ENCODE measurements around the gene SLC6A11.

SLC6A11 gene

DNA sequence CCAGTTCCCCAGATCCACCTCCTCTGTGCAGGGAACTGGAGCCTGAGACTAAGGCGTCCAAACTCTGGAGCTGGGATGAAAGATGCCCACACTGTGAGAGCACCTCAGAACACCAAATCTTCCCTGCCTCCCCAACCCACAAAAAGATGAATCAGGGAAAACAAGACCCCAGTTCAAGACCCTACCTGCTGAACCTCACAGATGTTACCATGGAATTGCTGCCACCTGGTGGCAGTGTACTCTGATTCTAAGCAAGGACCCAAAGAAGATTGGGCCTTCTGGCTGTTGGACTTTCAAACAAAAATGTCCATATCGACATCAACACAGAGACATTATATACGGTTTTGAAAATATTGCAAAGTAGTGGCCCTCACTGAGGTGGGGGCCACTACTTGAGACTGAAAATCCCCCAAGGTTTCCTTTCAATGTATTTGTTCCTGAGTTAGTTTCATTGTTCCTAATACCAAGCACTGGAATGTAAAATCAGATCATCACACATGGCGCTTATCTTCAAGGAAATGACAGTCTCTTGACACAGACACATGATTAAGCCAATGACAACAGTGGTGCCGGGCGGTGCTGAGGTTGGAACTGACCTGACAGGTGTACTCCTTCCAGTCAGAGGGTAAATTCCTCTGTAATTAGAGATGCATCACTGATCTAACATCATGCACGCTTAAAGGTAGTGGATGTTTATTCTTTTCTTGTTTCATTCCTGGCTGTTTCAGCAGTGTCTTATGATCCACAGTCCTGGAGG is 67.6 kb downstream of the SLC6A11 start:
- no peak for DNase-seq
- Histone ChIP-seq H4K8ac (ENCODE audit: low read length) (no peak overlapping the region), H2BK15ac (ENCODE audit: low read depth, poor library complexity, severe bottlenecking) (no peak overlapping the region), H4K91ac (ENCODE audit: low read length) (no peak overlapping the region), H3K4me1 (ENCODE audit: control insufficient read depth, insufficient read depth, low read depth, low read length) (no peaks in the 10 kb centered on the region), H3K36me3 (ENCODE audit: control insufficient read depth in 1 of 2, insufficient read depth in 2 of 2, low read depth in 1 of 2, low read length in 2 of 2) (no peaks in the 10 kb centered on the region), H3K9ac (ENCODE audit: low read length) (no peak overlapping the region), H2BK12ac (ENCODE audit: low read length in 2 of 2) (no peak overlapping the region), H2AK5ac (ENCODE audit: low read length, severe bottlenecking) (no peak overlapping the region), H3K23ac (ENCODE audit: low read length in 2 of 2) (no peak overlapping the region), H2BK120ac (ENCODE audit: low read depth, low read length) (no peak overlapping the region), H3K4me3 (ENCODE audit: insufficient read depth in 1 of 2, low read depth in 1 of 2, low read length in 2 of 2) (no peak overlapping the region), H3K18ac (ENCODE audit: low read depth in 1 of 2, low read length in 2 of 2) (no peak overlapping the region), H3K14ac (ENCODE audit: low read length in 2 of 2) (no peak overlapping the region), H2AFZ (ENCODE audit: low read depth, low read length) (no peak overlapping the region), H3K27me3 (ENCODE audit: control insufficient read depth in 1 of 2, insufficient read depth in 1 of 2, low read length in 2 of 2) (peaks cover 0 to 54% of the 10 kb centered on the region in 2 experiments), H3K79me1 (replicated peaks; ENCODE audit: low read length, poor library complexity, severe bottlenecking) (no peaks in the 10 kb centered on the region), H3K4ac (ENCODE audit: low read depth in 1 of 2, low read length in 2 of 2) (no peak overlapping the region), H2BK5ac (ENCODE audit: low read depth, low read length, poor library complexity, severe bottlenecking) (no peak overlapping the region), H3K9me3 (ENCODE audit: control insufficient read depth, low read length) (no peaks in the 10 kb centered on the region), H3K27ac (ENCODE audit: low read length, poor library complexity, severe bottlenecking) (no peak overlapping the region), H3K4me2 (ENCODE audit: low read length, poor library complexity, severe bottlenecking) (no peak overlapping the region)
- 76% methylated on average over 7 of the region's 7 CpGs for whole genome bisulfite sequencing

- Histone ChIP-seq H4K91ac (ENCODE audit: low read length) (no peak overlapping the region), H3K18ac (ENCODE audit: low read depth in 1 of 2, low read length in 2 of 2) (no peak overlapping the region), H2AFZ (ENCODE audit: low read depth, low read length) (no peak overlapping the region), H2AK5ac (ENCODE audit: low read length, severe bottlenecking) (no peak overlapping the region), H3K4ac (ENCODE audit: low read depth in 1 of 2, low read length in 2 of 2) (no peak overlapping the region), H3K4me1 (ENCODE audit: control insufficient read depth, insufficient read depth, low read depth, low read length) (no peaks in the 10 kb centered on the region), H3K4me3 (ENCODE audit: insufficient read depth in 1 of 2, low read depth in 1 of 2, low read length in 2 of 2) (no peak overlapping the region), H2BK120ac (ENCODE audit: low read depth, low read length) (no peak overlapping the region), H3K4me2 (ENCODE audit: low read length, poor library complexity, severe bottlenecking) (no peak overlapping the region), H2BK12ac (ENCODE audit: low read length in 2 of 2) (no peak overlapping the region), H3K9ac (ENCODE audit: low read length) (no peak overlapping the region), H2BK5ac (ENCODE audit: low read depth, low read length, poor library complexity, severe bottlenecking) (no peak overlapping the region), H3K79me1 (replicated peaks; ENCODE audit: low read length, poor library complexity, severe bottlenecking) (no peaks in the 10 kb centered on the region), H4K8ac (ENCODE audit: low read length) (no peak overlapping the region), H2BK15ac (ENCODE audit: low read depth, poor library complexity, severe bottlenecking) (no peak overlapping the region), H3K23ac (ENCODE audit: low read length in 2 of 2) (no peak overlapping the region), H3K9me3 (ENCODE audit: control insufficient read depth, low read length) (peaks cover 26% of the 10 kb centered on the region), H3K36me3 (ENCODE audit: control insufficient read depth in 1 of 2, insufficient read depth in 2 of 2, low read depth in 1 of 2, low read length in 2 of 2) (no peaks in the 10 kb centered on the region), H3K14ac (ENCODE audit: low read length in 2 of 2) (no peak overlapping the region), H3K27me3 (ENCODE audit: control insufficient read depth in 1 of 2, insufficient read depth in 1 of 2, low read length in 2 of 2) (peaks cover 0 to 32% of the 10 kb centered on the region in 2 experiments), H3K27ac (ENCODE audit: low read length, poor library complexity, severe bottlenecking) (no peak overlapping the region)
- DNase-seq, result no peak
- WGBS, result 85% methylated on average over 1 of the region's 1 CpG
Measured at GRCh38 chr3:10887015-10887414, 71.0 kb downstream of the SLC6A11 start.

- WGBS, result 61% methylated on average over 3 of the region's 3 CpGs
- Histone ChIP-seq H3K14ac (ENCODE audit: low read length in 2 of 2) (no peak overlapping the region), H3K27me3 (ENCODE audit: control insufficient read depth in 1 of 2, insufficient read depth in 1 of 2, low read length in 2 of 2) (peaks cover 0 to 25% of the 10 kb centered on the region in 2 experiments), H4K91ac (ENCODE audit: low read length) (no peak overlapping the region), H3K4me2 (ENCODE audit: low read length, poor library complexity, severe bottlenecking) (no peak overlapping the region), H3K9ac (ENCODE audit: low read length) (no peak overlapping the region), H3K27ac (ENCODE audit: low read length, poor library complexity, severe bottlenecking) (no peak overlapping the region), H3K4me1 (ENCODE audit: control insufficient read depth, insufficient read depth, low read depth, low read length) (no peaks in the 10 kb centered on the region), H3K23ac (ENCODE audit: low read length in 2 of 2) (no peak overlapping the region), H3K36me3 (ENCODE audit: control insufficient read depth in 1 of 2, insufficient read depth in 2 of 2, low read depth in 1 of 2, low read length in 2 of 2) (no peaks in the 10 kb centered on the region), H3K9me3 (ENCODE audit: control insufficient read depth, low read length) (peaks cover 29% of the 10 kb centered on the region), H2AK5ac (ENCODE audit: low read length, severe bottlenecking) (no peak overlapping the region), H3K18ac (ENCODE audit: low read depth in 1 of 2, low read length in 2 of 2) (no peak overlapping the region), H2BK15ac (ENCODE audit: low read depth, poor library complexity, severe bottlenecking) (no peak overlapping the region), H4K8ac (ENCODE audit: low read length) (no peak overlapping the region), H2AFZ (ENCODE audit: low read depth, low read length) (no peak overlapping the region), H3K4me3 (ENCODE audit: insufficient read depth in 1 of 2, low read depth in 1 of 2, low read length in 2 of 2) (no peak overlapping the region), H2BK12ac (ENCODE audit: low read length in 2 of 2) (no peak overlapping the region), H2BK5ac (ENCODE audit: low read depth, low read length, poor library complexity, severe bottlenecking) (no peak overlapping the region), H3K4ac (ENCODE audit: low read depth in 1 of 2, low read length in 2 of 2) (no peak overlapping the region), H3K79me1 (replicated peaks; ENCODE audit: low read length, poor library complexity, severe bottlenecking) (no peaks in the 10 kb centered on the region), H2BK120ac (ENCODE audit: low read depth, low read length) (no peak overlapping the region)
- DNase-seq, result no peak
Measured at GRCh38 chr3:10888518-10889090, 72.6 kb downstream of the SLC6A11 start.

GRCh38 chr3:10889206-10889960 is 73.4 kb downstream of the SLC6A11 start:
- H3K9ac ChIP-seq (ENCODE audit: low read length), result no peak overlapping the region
- H3K4ac ChIP-seq (ENCODE audit: low read depth in 1 of 2, low read length in 2 of 2), result no peak overlapping the region
- no peak overlapping the region for H3K4me3 ChIP-seq (ENCODE audit: insufficient read depth in 1 of 2, low read depth in 1 of 2, low read length in 2 of 2)
- H3K9me3 ChIP-seq (ENCODE audit: control insufficient read depth, low read length), result peaks cover 29% of the 10 kb centered on the region
- H3K36me3 ChIP-seq (ENCODE audit: control insufficient read depth in 1 of 2, insufficient read depth in 2 of 2, low read depth in 1 of 2, low read length in 2 of 2), result no peaks in the 10 kb centered on the region
- 23% methylated on average over 2 of the region's 2 CpGs for WGBS
- no peak overlapping the region for H2AFZ ChIP-seq (ENCODE audit: low read depth, low read length)
- no peak overlapping the region for H3K27ac ChIP-seq (ENCODE audit: low read length, poor library complexity, severe bottlenecking)
- no peak overlapping the region for H2BK12ac ChIP-seq (ENCODE audit: low read length in 2 of 2)
- no peak overlapping the region for H2BK15ac ChIP-seq (ENCODE audit: low read depth, poor library complexity, severe bottlenecking)
- no peak overlapping the region for H2BK120ac ChIP-seq (ENCODE audit: low read depth, low read length)
- H3K27me3 ChIP-seq (ENCODE audit: control insufficient read depth in 1 of 2, insufficient read depth in 1 of 2, low read length in 2 of 2), result peaks cover 0 to 18% of the 10 kb centered on the region in 2 experiments
- H3K14ac ChIP-seq (ENCODE audit: low read length in 2 of 2), result no peak overlapping the region
- H3K4me1 ChIP-seq (ENCODE audit: control insufficient read depth, insufficient read depth, low read depth, low read length), result no peaks in the 10 kb centered on the region
- H3K4me2 ChIP-seq (ENCODE audit: low read length, poor library complexity, severe bottlenecking), result no peak overlapping the region
- no peaks in the 10 kb centered on the region for H3K79me1 ChIP-seq (replicated peaks; ENCODE audit: low read length, poor library complexity, severe bottlenecking)
- no peak overlapping the region for H3K18ac ChIP-seq (ENCODE audit: low read depth in 1 of 2, low read length in 2 of 2)
- H4K91ac ChIP-seq (ENCODE audit: low read length), result no peak overlapping the region
- no peak overlapping the region for H4K8ac ChIP-seq (ENCODE audit: low read length)
- H2BK5ac ChIP-seq (ENCODE audit: low read depth, low read length, poor library complexity, severe bottlenecking), result no peak overlapping the region
- H3K23ac ChIP-seq (ENCODE audit: low read length in 2 of 2), result no peak overlapping the region
- no peak for DNase-seq
- no peak overlapping the region for H2AK5ac ChIP-seq (ENCODE audit: low read length, severe bottlenecking)
